NCI-H460 (cell line): ENCODE results near the gene SMAD3. TPM values are rescaled to one million over a fixed set of nuclear protein-coding genes. Genes with fewer than 3 reads are reported as not detected.
A peak's percentile ranks its signal among the peaks of the same experiment; 100 is the strongest.
"Not testable (repeated sequence)": the region's sequence is repeated elsewhere in the genome, so short reads cannot be mapped to it uniquely, and the experiment has no call there.

Experiments used
- DNase-seq: peaks from one replicate; pipeline ENCODE4 v3.0.0-alpha.2; 2016; ENCODE audit warnings: low read depth; ENCODE audit errors: extremely low read depth
- total RNA-seq: library from RNA; depleted of rRNA; stranded (reverse); fragments of >200 nt; shearing (Covaris generic); gene quantifications from 2 replicates; pipeline ENCODE4 v1.2.3, GENCODE V29; 2014

The SMAD3 gene
- total RNA-seq, 1 experiment from 2014 or later = 12.3 TPM

DNA sequence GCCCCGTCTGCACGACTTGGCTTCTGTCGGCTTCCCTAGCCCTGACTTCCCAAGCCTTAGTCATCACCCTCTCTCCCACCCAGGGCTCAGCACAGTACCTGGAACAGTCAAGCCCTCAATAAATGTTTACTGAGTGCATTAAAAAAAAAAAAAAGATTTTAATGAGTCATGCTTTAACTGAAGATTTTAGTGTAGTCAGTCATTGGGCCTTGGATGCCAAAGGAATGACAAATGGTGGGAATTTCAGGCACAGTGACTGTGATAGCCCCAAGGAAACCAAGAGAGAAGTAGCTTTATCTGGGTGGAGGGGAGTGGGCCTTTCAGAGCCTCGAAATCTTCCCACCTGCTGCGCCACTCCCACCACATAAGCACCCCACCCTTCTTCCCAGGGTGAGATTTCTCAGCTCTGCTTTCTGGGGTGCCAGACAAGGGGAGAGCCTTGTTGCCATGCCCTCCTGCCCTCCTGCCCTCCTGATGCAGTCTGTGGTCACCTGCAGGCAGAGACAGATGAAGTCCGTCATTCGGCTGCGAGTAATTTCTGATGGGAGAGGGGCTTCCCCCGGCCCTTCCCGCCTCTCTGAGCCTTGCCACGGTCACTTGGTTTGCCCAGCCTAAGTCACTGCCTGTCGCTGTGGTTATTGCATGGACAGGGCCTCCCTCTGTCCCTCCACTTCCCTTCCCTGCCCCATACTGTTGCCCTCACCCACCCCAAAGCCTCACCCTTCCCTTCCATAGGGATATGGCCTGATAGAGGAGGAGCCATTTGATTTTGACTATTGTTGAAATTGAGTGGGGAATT, 41.8 kb downstream of the SMAD3 start:
- DNase-seq = peak; percentile 93

- no peak for DNase-seq
Observed at GRCh38 chr15:67108122-67108961, 42.9 kb downstream of the SMAD3 start.

GRCh38 chr15:67109141-67110034, 44.0 kb downstream of the SMAD3 start:
- no peak for DNase-seq

- no peak for DNase-seq
Observed at GRCh38 chr15:67110361-67110781, 45.0 kb downstream of the SMAD3 start.

- no peak for DNase-seq
Observed at GRCh38 chr15:67110958-67111864, 45.8 kb downstream of the SMAD3 start.

DNA sequence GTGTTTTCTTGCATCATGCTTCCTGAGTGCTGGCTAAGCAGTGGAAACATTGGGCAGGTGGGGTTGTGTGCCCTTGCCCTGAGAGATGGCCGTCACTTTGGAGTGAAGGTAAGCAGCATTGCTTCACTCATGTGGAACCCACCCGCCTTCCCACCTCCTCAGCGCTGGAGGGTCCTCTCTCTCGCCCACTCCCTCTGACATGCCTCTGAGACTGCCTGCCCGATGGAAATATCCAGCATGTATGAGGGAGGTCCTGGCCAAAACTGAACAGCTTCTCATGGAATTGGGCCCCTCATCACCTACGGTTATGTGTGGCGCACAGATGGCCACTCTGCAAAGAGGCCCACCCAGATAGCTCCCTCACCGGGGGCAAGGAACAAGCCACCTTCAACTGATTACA, 48.6 kb downstream of the SMAD3 start:
- DNase-seq = no peak

DNA sequence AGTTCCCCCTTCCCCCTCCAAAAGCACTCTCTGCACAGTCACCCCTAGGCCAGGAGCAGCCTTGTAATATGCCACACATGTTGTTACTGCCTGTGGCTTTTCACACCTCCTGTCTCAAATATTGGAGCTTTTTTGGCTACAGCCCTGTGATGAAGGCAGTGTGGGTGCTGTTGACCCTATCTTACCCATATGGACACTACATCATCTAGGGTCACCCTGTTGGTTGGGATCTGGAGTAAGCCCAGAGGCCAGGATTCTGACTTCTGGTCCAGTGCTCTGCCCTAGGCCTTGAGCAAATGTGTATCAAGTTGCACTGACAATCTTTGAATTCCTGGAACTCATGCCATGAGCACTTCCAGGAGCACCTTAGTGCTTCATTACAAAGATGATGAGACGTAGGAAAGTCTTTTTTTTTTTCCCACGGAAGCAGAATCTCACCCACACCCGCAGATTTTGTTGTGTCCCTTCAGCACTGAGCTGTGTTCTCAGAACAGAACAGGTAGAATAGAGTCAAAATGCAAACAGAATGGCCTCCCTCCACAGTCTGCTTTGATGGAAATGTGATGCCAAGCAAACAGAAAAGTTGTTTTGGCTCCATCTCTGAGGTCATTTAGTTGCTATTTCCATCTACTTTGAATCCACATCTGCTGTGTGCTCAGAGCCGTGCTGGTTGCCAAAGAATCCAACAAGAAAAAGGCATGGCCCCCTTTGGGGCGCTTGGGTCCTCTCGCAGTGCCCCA, 49.6 kb downstream of the SMAD3 start:
- DNase-seq = no peak

DNA sequence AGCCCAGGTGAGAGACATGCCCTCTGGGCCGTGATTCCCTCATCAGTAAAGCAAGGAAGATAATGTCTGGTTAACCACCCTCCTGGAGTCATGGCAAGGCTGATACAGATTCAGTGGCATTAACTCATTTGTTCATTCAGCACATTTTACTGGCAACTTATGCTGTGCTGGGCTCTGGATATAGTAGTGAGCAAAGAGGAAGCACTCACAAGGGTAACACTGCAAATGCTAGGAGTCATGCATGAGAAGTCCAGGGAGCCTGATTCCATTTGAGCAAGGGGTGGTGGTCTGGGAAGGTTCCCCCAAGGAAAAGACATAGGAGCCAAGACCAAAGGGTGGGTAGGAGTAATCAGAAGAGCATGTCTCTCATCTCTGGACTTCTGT, 50.2 kb downstream of the SMAD3 start:
- DNase-seq = no peak

GRCh38 chr15:67116742-67117141, 51.3 kb downstream of the SMAD3 start:
- DNase-seq = no peak

DNA sequence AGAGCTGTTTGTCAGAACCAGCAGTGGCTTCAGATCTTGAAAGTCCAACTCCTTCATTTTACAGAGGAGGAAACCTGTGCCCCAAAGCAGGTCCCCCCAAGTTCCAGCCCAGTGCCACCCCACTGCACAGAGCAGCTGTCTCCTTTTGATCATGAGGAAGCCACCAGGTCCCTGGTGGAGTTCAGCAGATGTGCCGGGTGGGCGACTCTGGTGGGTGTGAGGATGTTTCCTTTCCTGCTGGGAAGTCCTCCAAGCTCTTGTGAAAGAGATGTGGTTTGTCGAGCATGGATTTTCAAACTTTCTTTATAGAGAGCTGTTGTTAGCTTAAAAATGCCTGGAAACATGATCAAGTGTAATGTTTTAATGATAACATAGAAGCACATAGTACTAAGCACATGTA, 52.0 kb downstream of the SMAD3 start:
- no peak for DNase-seq

DNA sequence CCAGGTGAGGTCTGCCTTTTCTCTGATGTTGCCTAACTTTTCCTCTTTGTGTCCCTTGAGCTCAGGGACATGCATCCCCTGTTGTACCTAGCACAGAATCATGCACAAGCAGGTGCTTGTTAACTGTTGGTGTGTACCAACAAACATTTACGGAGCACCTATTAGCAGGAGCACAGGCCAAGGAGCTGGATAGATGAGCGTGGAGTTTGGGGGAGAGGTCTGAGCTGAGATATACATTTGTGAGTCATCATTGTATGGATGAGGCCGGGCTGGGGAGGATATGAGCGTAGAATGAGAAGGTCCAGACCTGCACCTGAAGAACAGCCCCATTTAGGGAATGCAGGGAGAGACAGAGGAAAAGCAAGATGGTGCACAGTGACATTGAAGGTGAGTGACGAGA, 53.4 kb downstream of the SMAD3 start:
- DNase-seq = no peak

DNA sequence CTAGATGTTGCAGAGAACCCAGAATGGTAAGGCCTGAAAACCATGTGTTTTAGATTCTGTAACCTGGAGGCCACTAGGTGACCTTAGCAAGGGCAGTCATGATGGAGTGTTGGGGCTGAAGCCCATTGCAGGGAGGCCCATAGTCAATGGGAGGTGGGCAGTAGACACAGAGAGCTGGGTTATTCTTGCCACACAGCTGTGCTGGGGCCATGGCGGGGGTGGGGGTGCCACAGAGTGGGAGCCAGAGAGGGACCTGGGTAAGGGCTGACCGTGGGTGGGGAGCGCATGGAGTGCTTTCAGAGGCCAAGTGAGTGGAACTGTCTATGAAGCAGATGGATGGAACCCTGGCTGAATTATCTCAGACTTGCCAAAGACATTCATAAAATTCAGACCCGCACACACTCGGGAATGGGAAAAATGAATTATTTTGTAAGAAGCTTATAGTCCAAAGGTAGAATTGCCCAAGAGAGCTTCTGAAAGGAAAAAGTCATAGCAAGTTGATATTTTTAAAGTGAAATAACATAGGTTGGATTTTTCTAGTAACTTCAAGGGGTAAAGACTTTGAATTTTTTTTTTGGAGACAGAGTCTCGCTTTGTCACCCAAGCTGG, 53.9 kb downstream of the SMAD3 start:
- DNase-seq = no peak

DNA sequence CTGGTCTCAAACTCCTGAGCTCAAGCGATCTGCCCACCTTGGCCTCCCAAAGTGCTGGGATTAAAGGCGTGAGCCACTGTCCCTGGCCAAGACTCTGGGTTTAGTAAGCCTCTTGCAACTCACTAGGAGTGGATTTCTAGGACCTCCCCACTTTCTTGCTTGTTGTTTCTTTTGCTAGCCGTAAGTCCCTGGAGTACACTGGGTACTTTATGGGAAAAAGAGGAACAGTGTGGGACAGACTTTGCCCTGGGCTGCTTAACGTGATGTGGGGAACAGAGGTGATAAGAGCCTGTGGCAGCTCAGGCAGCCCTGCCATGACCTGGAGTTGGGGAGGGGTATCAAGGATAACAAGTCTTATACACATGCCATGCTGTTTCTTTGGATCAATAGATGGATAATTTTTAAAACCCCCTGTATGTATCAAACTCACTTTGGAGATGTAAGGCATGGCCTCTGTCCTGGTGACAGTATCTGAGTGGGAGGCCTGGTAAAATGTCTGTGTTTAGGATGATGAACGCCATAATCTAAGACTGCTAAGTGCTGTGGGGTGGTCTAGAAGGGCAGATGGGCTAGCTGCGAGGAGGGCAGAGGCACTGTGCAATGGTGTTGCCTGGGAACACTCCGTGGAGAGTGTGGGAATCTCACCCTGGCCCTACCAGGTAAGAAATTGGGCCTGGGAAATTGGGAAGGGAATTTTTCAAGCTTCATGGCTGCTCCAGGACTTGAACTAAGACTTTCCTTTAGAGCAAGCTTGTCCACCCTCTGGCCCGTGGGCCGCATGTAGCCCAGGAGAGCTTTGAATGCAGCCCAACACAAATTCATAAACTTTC, 54.8 kb downstream of the SMAD3 start:
- DNase-seq = no peak

GRCh38 chr15:67120839-67121643, 55.6 kb downstream of the SMAD3 start:
- no peak for DNase-seq

GRCh38 chr15:67121644-67122605, 56.5 kb downstream of the SMAD3 start:
- no peak for DNase-seq

DNA sequence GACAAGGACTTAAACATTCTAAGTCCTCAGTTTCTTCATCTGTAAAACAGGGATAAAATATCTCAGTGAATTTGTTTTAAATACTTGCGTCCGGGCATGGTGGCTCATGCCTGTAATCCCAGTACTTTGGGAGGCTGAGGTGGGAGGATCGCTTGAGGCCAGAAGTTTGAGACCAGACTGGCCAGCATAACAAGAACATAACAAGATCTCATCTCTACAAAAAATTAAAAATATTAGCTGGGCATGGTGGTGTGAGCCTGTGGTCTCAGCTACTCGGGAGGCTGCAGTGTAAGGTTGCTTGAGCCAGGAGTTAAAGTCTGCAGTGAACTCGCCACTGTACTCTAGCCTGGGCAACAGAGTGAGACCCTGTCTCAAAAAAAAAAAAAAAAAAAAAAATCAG, 57.4 kb downstream of the SMAD3 start:
- not testable (repeated sequence) for DNase-seq
